SIG-M5 (cell line): ENCODE measurements around the gene SERPINB1.
A peak's percentile ranks its signal among the peaks of the same experiment; 100 is the strongest.
"Not testable (repeated sequence)": the region's sequence is repeated elsewhere in the genome, so short reads cannot be mapped to it uniquely, and the experiment has no call there.

Experiments
- DNase-seq: peaks from one replicate; lab custom pipeline; 2025; lab: John Stamatoyannopoulos, UW

The SERPINB1 gene

DNA sequence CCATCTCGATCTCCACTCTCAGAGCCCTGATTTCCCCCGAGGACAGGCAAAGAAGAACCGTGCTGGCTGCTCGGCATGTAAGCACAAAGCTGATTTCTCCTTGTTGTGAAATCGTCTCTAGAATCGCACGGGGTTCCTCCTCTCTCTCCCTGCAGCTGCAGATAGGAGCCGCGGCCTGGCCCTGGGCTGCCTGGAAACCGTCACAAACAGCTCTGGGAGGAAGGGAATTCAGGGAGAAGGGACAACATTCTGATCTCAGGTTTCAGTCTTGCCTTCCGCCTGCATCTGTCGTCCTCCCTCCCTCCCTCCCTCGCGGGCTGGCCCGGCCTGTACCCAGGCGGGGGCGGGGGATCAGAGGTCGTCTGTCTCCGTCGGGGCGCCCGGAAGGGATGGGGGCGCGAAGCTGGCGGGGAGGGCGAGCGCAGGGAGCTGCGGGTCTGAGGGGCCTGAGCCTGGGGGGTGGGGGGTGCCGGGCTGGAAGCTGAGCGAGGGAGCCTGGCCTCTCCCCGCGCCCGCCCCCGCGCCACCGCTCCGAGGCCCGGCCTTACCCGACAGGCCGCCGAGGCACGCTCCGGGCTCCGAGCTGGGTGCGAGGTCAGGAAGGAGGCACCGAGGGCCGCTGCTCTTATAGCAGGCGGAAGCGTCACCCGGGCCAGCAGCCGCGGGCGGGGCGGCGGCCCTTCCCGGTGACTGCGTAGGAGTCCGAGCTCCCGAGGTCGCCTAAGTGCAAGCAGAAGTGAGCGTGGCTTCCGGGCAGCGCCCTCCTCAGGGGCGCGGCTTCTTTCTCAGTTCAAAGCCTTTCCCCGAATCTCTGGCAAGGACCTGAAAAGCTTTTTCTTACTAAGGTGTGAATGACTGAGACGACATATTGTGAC is at the start of gene SERPINB1:
SERPINB1 (minus strand) TSS at position 600 of the 875 bp plus-strand sequence. CDS start 1,277 bp downstream, outside the sequence.
- DNase-seq, result peak; percentile 29

DNA sequence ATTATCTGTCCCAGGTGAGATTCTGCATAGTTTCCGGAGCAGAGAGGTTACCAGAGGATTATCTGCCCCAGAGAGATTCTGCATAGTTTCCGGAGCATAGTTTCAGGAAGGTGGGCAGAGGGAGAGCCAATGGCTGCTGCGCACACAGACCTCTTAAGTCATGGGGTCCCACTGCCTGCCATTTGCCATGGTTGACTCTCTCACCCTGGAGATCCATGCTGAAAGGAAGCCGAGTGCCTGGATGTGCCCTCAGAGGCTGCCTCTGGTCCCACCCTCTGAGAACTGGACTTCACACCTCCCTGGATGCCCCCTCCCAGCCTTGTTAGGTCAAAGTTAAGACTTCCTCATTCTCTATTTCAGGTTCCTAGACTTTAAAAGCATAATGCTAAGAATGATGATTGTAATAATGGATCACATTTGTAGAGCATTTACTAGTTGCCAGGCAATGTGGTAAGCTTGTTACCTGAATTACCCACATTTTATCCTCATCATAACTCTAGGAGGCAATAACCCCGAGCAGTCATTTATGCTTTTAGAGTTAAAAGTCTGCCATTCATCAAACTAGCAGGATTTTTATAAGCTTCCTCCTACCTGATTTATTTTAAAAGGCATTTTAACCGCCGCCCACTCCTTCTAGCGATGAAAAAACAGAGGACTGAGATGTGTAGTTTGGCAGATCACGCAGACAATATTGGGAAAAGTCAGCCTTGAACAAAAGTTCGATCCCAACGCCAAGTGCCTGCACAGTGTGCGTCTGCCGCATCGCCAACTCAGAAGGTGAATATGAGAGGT is 49.5 kb upstream of the SERPINB1 start:
- DNase-seq, result no peak

DNA sequence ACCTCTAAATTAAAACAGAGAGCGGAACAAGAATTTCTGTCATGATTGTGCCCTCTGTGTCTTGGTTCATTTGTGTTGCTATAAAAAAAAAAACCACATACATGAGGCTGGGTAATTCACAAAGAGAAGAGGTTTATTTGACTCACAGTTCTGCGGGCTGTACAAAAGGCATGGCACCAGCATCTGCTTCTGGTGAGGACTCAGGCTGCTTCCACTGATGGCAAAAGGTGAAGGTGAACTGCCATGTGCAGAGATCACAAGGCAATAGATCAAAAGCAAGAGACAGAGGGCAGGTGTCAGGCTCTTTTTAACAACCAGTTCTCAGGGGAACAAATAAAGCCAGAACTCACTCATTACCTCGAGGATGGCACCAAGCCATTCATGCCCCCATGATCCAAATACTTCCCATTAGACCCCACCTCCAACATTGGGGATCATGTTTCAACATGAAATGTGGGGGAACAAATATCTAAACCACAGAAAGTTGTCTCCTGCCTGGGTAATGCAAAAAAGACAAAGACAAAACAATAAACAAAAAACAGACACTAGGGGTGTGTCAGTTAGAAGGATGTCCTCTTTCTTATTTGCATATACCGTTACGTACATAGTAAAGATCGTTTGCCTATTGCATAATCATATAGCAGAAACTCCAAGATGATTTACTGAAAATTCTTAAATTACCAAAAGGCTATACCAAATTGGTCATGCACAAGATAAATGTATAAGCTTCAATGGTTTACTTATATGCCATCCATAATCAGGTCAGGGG is 44.5 kb upstream of the SERPINB1 start:
- no peak for DNase-seq

DNA sequence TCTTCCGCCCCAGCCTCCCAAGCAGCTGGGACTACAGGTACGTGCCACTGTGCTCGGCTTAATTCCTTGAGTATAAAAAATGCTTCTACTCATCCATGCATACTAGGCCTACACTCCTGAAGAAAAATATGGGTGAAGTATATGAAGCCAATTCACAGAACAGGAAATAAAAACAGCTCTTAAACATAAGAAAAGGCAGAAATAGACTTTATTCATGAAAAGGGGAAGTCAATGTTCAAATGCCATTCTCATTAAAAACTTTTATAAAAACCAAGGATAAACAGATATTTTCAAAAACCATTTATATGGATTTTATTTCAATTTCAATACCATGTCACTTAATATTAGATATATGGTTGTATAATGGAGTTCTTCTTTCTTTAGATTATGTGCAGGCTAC is 43.1 kb upstream of the SERPINB1 start:
- DNase-seq, result no peak

DNA sequence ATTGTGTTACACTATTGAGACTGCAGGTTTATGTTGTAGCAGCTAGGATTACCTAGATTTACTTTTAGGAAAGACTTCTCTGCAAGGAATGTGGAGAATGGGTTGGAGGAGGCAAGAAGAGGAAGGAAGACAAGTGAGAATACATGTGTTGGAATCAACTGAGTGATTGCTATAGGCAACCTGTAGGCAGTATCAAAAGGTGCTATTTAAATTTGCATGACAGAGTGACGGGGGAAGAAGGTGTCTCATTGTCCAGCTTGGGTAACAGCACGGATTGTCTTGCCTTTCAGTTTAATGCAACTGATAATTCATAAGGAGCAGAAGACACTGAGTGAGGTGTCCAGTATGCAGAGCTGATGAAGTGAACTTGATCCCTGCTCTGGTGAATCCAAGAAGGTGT is 42.0 kb upstream of the SERPINB1 start:
- DNase-seq, result no peak

DNA sequence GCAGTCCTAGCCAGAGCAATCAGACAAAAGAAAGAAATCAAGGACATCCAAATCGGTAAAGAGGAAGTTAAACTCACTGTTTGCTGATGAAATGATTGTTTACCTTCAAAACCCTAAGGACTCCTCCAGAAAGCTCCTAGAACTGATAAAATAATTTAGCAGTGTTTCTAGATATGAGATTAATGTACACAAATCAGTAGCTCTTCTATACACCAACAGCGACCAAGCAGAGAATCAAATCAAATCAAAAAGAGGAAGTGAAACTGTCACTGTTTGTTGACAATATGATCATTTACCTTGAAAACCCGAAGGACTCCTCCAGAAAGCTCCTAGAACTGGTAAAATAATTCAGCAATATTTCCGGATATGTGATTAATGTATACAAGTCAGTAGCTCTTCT is 39.8 kb upstream of the SERPINB1 start:
- DNase-seq, result no peak

DNA sequence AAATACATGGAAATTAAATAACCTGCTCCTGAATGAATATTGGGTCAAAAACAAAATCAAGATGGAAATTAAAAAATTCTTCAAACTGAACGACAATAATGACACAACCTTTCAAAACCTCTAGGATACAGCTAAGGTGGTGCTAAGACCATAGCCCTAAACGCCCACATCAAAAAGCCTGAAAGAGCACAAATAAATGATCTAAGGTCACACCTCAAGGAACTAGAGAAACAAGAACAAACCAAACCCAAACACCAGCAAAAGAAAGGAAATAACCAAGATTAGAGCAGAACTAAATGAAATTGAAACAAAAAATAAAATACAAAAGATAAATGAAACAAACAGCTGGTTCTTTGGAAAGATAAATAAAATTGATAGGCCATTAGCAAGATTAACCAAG is 38.5 kb upstream of the SERPINB1 start:
- not testable (repeated sequence) for DNase-seq

DNA sequence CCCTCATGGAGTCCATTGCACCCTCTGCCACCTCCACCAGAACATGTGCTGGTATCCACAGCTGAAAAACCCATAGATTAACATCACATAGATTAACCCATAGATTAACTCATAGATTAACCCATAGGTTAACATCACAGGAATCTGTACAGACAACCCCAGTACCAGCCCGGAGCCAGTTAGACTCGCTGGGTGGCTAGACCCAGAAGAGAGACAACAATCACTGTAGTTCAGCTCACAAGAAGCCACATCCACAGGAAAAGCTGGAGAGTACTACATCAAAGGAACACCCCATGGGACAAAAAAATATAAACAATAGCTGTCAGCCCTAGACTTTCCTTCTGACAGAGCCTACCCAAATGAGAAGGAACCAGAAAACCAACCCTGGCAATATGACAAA is 36.3 kb upstream of the SERPINB1 start:
- DNase-seq, result no peak

DNA sequence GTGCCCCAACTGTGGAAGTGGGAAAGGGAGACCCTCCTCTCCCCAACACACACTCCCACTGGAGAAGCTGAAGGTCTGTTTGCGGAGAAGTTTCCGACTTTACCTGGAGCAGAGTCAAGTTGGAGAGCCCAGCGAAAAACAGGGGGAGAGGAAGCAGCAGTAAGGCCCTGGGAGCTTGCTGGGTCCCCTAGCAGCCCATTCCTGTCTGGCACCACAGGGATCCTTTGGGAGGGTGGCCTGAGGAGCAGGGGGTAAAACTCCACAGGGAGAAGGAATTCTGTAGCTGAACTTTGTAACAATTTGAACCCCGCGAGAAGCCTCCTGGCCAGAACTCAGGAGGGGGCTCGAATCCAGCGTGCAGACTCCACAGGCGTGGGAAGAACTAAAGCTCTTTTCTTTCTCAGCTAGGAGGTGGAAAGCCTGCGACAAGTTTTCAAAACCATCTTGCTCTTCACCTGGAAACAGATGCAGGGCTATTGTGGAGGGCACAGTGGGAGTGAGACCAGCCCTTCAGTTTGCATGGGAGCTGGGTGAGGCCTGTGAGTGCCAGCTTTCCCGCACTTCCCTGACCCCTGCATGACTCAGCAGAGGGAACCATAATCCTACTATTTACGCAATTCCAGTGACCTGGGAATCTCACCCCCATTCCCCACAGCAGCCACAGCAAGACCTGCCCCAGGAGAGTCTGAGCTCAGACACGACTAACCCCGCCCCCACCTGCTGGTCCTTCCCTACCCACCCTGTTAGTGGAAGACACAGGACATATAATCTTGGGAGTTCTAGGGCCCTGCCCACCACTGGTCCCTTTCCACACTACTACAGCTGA is 35.6 kb upstream of the SERPINB1 start:
- DNase-seq, result no peak

DNA sequence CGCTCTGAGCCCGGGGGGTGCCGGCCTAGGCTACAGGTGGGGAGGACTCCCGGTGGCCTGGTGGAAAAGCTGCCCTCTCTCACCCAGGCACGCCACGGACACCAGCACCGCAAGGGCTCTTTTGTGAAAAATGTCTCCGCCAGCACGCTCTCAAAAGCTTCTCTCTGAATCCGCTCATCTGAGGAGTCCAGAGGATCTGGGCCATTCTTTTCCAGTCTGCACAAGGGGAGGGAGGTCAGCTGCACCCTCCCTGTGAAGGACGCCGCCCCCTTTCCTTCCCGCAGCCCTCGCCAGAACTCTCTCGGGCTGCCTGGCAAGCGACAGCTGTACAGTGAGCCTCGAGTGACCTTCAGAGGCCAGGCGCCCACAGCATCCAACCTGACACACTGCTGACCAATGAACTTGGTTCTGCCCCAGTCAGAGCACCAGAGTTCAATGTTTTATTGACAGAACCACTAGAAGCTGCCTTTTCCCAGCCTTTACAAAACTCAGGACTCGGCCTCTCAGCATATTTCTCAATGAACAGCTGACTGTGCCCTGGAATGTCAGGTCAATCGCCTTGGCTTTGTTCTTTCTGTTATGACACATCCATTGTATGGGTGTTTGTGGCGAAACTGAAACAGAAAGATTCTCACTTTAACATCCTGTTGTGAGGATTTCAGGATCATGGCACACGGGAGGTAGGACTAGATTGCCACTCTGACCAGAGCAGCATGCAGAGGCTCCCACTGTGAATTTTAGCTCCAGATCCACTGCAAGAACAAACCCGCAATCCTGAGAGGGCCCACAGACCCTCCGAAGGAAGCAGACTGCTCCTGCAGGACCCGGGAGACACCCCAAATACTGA is 34.8 kb upstream of the SERPINB1 start:
- no peak for DNase-seq

DNA sequence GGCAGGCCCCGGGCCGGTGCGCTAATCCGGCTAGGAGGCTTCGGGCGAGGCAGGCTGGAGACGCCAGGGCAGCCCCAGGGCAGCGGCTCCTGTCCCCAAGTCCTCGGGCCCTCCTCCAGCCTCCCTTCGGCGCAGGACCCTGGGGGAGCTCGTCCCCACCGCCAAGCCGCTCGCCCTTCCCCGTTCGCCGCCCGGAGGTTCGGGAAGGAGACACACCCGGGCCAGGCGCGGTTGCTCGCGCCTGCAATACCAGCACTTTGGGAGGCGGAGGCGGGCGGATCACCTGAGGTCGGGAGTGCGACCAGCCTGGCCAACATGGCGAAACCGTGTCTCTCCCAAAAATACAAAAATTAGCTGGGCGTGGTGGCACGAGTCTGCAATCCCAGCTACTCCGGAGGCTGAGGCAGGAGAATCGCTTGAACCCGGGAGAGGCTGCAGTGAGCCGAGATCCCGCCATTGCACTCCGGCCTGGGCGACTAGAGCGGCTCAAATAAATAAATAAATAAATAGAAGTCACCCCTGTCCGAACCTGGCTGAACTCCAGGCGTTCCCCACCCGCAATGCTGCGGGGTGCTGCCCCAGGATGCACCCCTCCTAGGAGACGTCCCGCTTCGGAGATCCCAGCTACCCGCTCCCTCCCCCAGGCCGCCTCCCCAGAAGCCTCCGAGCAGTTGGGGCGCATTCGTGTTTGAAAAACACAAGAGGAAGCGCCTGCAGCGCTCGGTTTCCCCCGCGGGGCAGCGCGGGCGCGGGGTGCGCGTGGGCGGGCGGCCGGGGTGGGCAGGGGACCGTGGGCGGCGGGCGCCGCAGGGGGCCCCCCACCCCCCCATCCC is 33.9 kb upstream of the SERPINB1 start:
- DNase-seq, result no peak

DNA sequence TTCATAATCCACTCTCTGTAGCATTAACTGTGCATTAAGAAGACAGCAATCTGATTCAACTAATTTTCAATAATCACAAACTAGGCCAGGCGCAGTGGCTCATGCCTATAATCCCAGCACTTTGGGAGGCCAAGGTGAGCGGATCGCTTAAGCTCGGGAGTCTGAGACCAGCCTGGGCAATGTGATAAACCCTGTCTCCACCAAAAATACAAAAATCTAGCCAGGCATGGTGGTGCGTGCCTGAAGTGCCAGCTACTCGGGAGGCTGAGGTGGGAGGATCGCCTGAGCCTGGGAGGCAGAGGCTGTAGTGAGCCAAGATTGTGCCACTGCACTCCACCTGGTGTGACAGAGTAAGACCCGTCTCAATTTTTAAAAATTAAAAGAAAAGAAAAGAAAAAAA is 32.0 kb upstream of the SERPINB1 start:
- DNase-seq, result no peak

DNA sequence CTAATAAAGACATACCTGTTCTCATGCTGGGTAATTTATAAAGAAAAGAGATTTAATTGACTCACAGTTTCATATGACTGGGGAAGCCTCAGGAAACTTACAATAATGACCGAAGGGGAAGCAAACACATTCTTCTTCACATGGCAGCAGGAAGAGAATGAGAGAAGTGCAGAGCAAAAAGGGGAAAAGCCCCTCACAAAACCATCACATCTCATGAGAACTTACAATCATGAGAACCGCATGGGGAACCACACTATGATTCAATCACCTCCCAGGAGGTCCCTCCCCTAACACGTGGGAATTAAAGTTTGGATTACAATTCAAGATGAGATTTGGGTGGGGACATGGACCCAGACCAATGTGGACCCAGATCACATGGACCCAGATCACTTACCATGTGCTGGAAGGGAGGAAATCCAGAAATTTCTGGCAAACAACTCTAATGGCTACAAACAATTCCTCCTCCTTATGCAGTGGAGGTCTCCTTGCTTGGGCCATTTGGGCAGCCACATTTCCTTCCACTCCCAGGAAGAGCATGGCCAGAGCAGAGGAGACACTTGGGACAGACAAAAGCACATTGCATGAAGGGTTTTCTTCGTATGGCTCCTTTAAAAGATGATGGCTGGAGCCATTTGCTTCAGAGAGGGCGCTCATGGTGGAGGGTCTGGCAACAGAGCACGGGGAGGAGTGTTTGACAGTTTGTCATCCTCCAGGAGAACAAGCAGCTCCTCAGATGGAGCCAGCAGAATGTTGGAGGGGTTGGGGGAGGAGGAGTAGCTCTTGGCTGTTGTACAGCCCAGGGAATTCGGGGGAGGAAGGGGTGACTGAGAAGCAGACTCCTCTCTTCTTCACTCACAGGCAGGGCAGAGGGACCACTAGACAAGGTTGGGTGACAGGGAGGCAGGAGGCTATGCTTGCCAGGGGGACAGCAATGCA is 31.0 kb upstream of the SERPINB1 start:
- DNase-seq, result no peak

DNA sequence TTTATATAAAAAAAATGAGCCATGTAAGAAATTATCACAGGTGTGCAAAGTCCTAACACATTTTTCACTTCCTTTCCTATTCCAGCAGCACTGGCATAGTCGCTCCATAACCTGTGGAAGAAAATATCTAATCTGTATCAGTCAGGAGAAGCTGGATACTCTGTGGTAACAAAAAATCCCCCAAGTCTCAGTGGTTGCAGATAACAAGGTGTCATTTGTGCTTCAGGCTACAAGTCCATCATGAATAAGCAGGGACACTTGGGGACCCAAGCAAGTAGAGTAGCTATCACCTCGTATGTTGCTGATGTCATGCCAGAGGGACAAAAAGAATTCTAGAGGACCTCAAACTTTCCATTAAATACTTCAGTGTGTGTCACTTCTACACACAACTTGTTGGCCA is 30.3 kb upstream of the SERPINB1 start:
- DNase-seq, result no peak

DNA sequence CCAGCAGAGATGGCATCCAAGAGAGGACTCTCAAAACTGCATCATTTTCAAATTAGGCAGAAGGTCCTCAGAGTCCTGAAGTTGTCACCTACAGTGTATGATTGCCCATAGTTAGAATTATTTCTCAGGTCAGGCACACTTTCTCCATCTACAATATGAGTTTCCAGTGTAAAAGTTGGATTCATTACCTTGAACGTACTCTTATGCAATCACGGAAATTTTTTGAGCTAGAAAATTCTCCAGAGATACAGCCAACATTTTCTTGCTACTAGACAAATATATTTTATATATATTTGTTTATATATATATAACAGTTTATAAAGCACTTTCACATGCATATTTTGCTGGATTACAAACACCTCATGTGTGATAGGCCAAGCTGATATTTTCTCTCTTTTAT is 29.4 kb upstream of the SERPINB1 start:
- DNase-seq, result no peak

DNA sequence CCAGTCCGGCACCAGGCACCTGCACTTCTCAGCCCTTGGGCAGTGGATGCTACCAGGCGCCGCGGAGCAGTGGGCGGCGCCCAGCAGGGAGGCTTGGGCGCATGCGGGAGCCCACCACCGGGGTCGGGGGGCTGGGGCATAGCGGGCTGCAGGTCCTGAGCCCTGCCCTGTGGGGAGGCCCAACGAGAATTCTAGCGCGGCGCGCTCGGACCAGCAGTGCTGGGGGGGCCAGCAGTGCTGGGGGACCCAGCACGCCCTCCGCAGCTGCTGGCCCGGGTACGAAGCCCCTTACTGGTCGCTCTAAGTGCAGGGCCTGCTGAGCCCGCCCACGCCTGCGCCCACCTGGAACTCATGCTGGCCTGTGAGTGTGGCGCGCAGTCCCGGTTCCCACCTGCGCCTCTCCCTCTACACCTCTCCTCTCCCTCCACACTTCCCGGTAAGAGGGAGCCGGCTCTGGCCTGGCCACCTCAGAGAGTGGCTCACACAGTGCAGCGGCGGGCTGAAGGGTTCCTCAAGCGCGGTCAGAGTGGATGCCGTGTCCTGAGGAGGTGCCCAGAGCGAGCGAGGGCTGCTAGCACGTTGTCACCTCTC is 28.5 kb upstream of the SERPINB1 start:
- DNase-seq, result no peak

DNA sequence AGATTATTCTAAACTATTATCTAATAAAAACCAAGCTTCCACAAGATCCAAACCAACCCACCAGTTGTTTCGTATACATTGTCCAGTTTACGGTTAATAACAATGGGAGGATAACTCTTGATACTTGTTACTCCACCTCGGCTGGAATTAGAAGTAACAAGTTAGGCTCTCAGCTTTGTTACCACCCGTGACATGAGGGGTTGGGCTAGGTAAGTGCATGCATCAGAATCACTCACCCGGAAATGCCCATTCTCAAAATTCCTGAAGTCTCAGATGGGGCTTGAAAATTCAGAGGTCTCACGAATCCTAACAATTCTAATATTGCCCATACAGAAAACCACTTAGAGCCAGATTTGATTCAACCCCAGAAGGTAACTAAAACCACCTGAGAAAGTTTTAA is 27.0 kb upstream of the SERPINB1 start:
- DNase-seq, result no peak

DNA sequence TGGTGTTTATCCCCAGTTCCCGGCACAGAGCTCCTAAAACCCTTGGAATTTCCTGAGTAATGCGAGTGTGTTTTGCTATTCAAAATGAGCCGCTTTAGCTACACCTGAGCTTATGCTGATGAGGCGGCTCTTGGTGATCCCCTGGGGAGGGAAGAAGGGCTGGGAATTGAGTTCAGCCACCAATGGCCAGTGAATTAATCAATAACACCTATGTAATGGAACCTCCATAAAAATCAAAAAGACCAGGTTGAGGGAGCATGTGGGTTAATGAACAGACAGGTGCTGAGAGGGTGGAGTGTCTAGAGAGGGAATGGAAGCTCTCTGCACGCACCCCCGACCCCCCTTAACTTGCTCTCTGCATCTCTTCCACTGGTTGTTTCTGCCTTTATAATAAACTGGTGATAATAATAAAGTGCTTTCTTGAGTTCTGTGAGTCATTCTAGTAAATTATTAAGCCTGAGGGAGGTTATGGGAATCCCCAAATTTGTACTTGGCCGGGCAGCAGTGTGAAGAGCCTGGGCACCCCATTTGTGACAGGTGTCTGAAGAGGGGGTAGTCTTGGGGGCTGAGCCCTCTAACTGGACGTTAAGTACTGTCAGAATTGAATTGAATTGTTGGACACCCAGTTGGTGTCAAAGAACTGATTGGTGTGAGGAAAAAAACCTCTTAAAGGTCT is 24.6 kb upstream of the SERPINB1 start:
- no peak for DNase-seq
